GOT3 (cell line): ENCODE measurements around the gene ELK3.
"Not testable (repeated sequence)": the region's sequence is repeated elsewhere in the genome, so short reads cannot be mapped to it uniquely, and the experiment has no call there.

ENCODE experiments used
- DNase-seq: peaks from one replicate; lab custom pipeline; 2025; ENCODE audit warnings: mixed read lengths; lab: John Stamatoyannopoulos, UW

Gene ELK3

DNA sequence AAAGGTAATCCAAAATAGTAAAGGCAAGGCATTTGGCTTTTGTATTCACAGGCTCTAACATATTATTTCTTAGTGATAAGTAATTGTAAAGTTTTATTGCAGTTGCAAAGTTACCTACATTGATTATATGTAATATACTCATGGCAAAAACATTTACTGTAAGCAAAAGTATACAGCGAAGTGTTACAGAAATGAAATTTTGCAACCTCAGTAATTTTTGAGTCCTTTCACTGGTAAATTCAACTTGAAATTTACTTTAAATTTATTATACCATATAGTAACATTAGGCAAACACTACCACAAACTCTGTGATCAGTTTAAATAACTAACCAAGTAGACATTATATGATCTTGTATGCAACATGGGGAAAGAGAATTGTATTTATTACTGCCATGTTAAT, 117.0 kb downstream of the ELK3 start:
- no peak for DNase-seq

DNA sequence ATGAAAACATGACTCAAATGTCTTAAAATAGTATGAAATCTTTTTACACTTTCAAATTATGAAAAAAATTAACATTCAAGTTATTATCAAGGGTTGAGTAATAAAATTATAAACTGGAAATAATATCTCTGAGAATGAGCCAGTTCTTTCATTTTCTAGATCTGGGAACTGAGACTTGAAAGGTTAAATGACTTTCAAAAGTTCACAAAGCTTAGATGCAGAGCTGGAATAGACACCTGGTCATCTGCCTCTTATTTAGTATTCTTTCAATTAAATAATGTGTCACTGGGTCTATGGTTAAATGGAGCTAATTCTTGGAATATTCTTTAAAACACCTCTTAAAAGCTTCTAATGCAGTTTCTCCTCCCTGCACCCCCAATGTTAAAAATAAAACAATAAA, 119.4 kb downstream of the ELK3 start:
- DNase-seq = no peak

DNA sequence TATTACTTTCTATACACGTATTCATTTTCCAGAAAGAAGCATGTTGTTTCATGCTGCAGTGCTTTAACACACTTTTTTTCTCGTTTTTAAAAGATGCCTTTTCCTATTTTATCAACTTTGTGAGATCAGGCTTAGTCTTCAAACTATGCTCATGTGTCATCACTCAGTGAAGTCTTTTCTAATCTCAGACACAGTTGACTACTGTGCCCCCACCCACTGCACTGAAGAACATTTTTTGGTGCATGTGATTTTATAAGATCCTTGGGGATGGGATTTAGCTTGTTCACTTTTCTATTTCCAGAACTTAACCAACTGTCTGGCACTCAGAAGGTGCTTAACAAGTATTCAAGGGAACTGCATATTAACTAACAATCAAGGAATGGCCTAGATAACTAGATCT, 120.5 kb downstream of the ELK3 start:
- DNase-seq = no peak

DNA sequence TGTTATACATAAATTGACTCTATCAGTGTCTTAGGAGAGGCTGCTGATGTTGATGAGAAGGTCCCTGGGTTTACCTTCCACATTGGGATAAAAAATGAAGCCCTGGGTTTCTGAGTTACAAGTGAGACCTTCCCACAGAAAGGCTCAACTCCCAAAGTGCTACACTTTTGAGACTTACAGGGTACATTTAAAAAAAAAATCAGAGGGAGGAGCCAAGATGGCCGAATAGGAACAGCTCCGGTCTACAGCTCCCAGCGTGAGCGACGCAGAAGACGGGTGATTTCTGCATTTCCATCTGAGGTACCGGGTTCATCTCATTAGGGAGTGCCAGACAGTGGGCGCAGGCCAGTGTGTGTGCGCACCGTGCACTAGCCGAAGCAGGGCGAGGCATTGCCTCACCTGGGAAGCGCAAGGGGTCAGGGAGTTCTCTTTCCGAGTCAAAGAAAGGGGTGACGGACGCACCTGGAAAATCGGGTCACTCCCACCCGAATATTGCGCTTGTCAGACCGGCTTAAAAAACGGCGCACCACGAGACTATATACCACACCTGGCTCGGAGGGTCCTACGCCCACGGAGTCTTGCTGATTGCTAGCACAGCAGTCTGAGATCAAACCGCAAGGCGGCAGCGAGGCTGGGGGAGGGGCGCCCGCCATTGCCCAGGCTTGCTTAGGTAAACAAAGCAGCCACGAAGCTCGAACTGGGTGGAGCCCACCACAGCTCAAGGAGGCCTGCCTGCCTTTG, 121.7 kb downstream of the ELK3 start:
- DNase-seq = not testable (repeated sequence)

DNA sequence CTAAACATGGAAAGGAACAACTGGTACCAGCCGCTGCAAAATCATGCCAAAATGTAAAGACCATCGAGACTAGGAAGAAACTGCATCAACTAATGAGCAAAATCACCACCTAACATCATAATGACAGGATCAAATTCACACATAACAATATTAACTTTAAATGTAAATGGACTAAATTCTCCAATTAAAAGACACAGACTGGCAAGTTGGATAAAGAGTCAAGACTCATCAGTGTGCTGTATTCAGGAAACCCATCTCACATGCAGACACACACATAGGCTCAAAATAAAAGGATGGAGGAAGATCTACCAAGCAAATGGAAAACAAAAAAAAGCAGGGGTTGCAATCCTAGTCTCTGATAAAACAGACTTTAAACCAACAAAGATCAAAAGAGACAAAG, 123.6 kb downstream of the ELK3 start:
- DNase-seq = not testable (repeated sequence)
